GM12878 (cell line): ENCODE measurements around the gene GRM5. TPM values are rescaled to one million over a fixed set of nuclear protein-coding genes. Genes with fewer than 3 reads are reported as not detected.

Experiments
- ATAC-seq: fragments of 200-7000 bp; cut with Tn5 transposase; 3 replicates; pipeline ENCODE4 v1.9.1; 2020; ENCODE audit warnings: mild to moderate bottlenecking, moderate library complexity
- BruUV-seq: library from RNA; stranded (reverse); fragments of 400-500 nt; replicated peaks from 2 replicates; lab custom pipeline; 2021; lab: Mats Ljungman, UMichigan
- CTCF ChIA-PET: fragments of 300-600 bp; sonication (Branson Sonifier 250); formaldehyde crosslinking; extraction: SDS; loops from one replicate; lab custom pipeline; 2021; ENCODE audit warnings: inconsistent platforms; lab: Yijun Ruan, JAX
- POLR2A ChIA-PET: fragments of 350-600 bp; formaldehyde crosslinking; extraction: SDS; loops from one replicate; lab custom pipeline; 2021; ENCODE audit warnings: inconsistent platforms; lab: Charles Lee
- RAD21 ChIA-PET: fragments of 300-600 bp; sonication (Branson Sonifier 250); formaldehyde crosslinking; loops from one replicate; lab custom pipeline; 2023; ENCODE audit warnings: antibody characterized with exemption; ENCODE audit not compliant: unreplicated experiment; lab: Charles Lee
- SMC1A ChIA-PET: fragments of 300-600 bp; sonication (Branson Sonifier 250); formaldehyde crosslinking; loops from one replicate; lab custom pipeline; 2023; ENCODE audit not compliant: unreplicated experiment, uncharacterized antibody; lab: Charles Lee
- DNase-seq: peaks from one replicate; pipeline ENCODE4 v3.0.0-alpha.2; 2011; ENCODE audit warnings: low read depth, low spot score
- FAIRE-seq: peaks from 3 replicates; lab custom pipeline; 2011; peaks lifted over from hg19 to GRCh38; lab: Jason Lieb, UNC
- H2AFZ ChIP-seq: 2 replicates; pipeline ENCODE4 v1.6.0; 2011; ENCODE audit warnings: low read depth, low read length, control low read depth; ENCODE audit not compliant: control insufficient read depth
- H3K27ac ChIP-seq: 2 replicates; pipeline ENCODE4 v1.5.1; 2011; ENCODE audit warnings: control low read depth; ENCODE audit not compliant: control insufficient read depth, insufficient read depth
- H3K27me3 ChIP-seq, 2 experiments: replicated peaks in 1 of 2; 2 replicates each; pipeline versions ENCODE4 v1.6.0 to v1.6.1; 2011; ENCODE audit warnings: low read length in 1 of 2; ENCODE audit not compliant: control insufficient read depth in 2 of 2, insufficient read depth in 2 of 2
- H3K36me3 ChIP-seq, 2 experiments: 2 replicates each; pipeline ENCODE4 v1.5.1; 2011; ENCODE audit warnings: low read length in 1 of 2; ENCODE audit not compliant: control insufficient read depth in 2 of 2, insufficient read depth in 2 of 2
- H3K4me1 ChIP-seq: 2 replicates; pipeline ENCODE4 v1.6.1; 2011; ENCODE audit warnings: mild to moderate bottlenecking, low read length, moderate library complexity, mixed read lengths; ENCODE audit not compliant: control insufficient read depth, insufficient read depth
- H3K4me2 ChIP-seq: 2 replicates; pipeline ENCODE4 v1.6.0; 2011; ENCODE audit warnings: control low read depth; ENCODE audit not compliant: control insufficient read depth, insufficient read depth
- H3K4me3 ChIP-seq: fragments of 200-600 bp; sonication (generic); 2 replicates; pipeline ENCODE4 v1.5.1; 2016
- H3K79me2 ChIP-seq: 2 replicates; pipeline ENCODE4 v1.6.0; 2011; ENCODE audit warnings: low read length; ENCODE audit not compliant: control insufficient read depth, insufficient read depth
- H3K9ac ChIP-seq: 2 replicates; pipeline ENCODE4 v1.8.0; 2011; ENCODE audit warnings: low read length, control low read depth, mixed read lengths; ENCODE audit not compliant: control insufficient read depth, insufficient read depth
- H3K9me3 ChIP-seq: replicated peaks from 3 replicates; pipeline ENCODE4 v1.5.1; 2011; ENCODE audit warnings: mild to moderate bottlenecking, low read length; ENCODE audit not compliant: control insufficient read depth, insufficient read depth
- H4K20me1 ChIP-seq: 2 replicates; pipeline ENCODE4 v1.6.0; 2011; ENCODE audit not compliant: control insufficient read depth, insufficient read depth
- ELK1 ChIP-seq: IDR thresholded peaks from 2 replicates; pipeline ENCODE4 v1.6.1; 2012; ENCODE audit warnings: low read depth, low read length, improper control_type of control experiment
- NKRF ChIP-seq: fragments of 450-650 bp; conservative IDR thresholded peaks from 2 replicates; pipeline ENCODE4 v1.6.1; 2017; ENCODE audit warnings: mild to moderate bottlenecking, moderate library complexity
- WGBS: methylation state at CpG from one replicate; pipeline ENCODE4 v1.1.6; 2016; ENCODE audit warnings: low lambda C conversion rate; ENCODE audit not compliant: insufficient replicate concordance, insufficient coverage; ENCODE audit errors: missing lambda C conversion rate; 5-methylcytosine and 5-hydroxymethylcytosine counted together
- in situ Hi-C: fragments of 300-500 bp; cut with MboI; formaldehyde crosslinking; loops from 9 replicates; pipeline ENCODE4 v1.14.3; 2018; ENCODE audit warnings: mixed read lengths
- intact Hi-C: fragments of 100-400 bp; cut with micrococcal nuclease; formaldehyde crosslinking; loops from one replicate; pipeline ENCODE4 v1.14.2; 2022; ENCODE audit not compliant: unreplicated experiment
- polyA plus RNA-seq, 11 experiments: library from polyadenylated mRNA; depleted of rRNA in 4 of 11; unstranded in 6 of 11; stranded (reverse) in 5 of 11; fragments of >200 nt; fragmentation: Nextera tagmentation in 4 of 11; fragmentation: Illumina TruSeq in 1 of 11; extraction: Ambion mirVana in 4 of 11; extraction: Trizol in 1 of 11; gene quantifications; 1 replicate in 1 of 11; 2 replicates in 10 of 11; pipeline versions ENCODE4 v1.2.1 to v1.2.3, GENCODE V29; 2011 to 2016; ENCODE audit warnings: inconsistent platforms in 2 of 11, missing spikeins in 2 of 11, low read depth in 1 of 11
- total RNA-seq, 4 experiments: library from RNA; depleted of rRNA in 3 of 4; stranded (reverse); fragments of >200 nt in 3 of 4; fragmentation: Illumina TruSeq in 1 of 4; extraction: Trizol in 1 of 4; gene quantifications; 2 replicates each; pipeline versions ENCODE4 v1.2.1 to v1.2.3, GENCODE V29; 2013 to 2021
- TF ChIP-seq, protein P1 (sequence below): fragments of 150-350 bp; IDR thresholded peaks from 2 replicates; pipeline ENCODE4 v1.6.1; 2014; ENCODE audit warnings: mild to moderate bottlenecking, low read depth, low read length

Gene GRM5
- total and polyA plus RNA-seq, 10 of the 15 experiments (the other 5 are each of a cell fraction or from before 2014, with no cell fraction given) = not detected

DNA sequence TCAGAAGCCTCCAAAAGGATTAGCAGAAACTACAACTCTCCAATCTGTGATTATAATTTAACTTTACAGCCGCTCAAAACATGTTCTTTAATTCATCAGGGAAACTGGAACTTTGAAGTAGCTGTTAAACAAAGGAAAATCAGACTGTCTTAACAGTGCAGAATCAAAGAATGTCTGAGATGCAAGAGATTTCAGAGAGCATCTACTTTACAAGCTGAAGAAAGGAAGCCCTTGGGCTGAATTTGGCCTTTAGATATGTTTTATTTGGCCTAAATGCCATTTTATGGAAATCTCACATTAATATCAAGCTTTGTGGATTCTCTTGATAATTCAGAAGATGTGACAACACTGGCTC lies 446.7 kb downstream of the GRM5 start:
- ChIA-PET POLR2A (no interaction called here), SMC1A (no interaction called here), RAD21 (no interaction called here), CTCF (no interaction called here)
- FAIRE-seq (no peak), ATAC-seq (no peak), DNase-seq (no peak)
- H2AFZ ChIP-seq = no peak overlapping the region
- H3K4me2 ChIP-seq = no peak overlapping the region
- 5% methylated on average over 1 of the region's 1 CpG for WGBS
- H3K9me3 ChIP-seq = no peaks in the 10 kb centered on the region
- BruUV-seq = no TSS peak
- H3K79me2 ChIP-seq = no peaks in the 10 kb centered on the region
- no peak overlapping the region for H3K27ac ChIP-seq
- intact Hi-C loops (no loop called here), in situ Hi-C loops (no loop called here)
- no peaks in the 10 kb centered on the region for H4K20me1 ChIP-seq
- H3K9ac ChIP-seq = no peak overlapping the region
- TF ChIP-seq, protein P1, sequence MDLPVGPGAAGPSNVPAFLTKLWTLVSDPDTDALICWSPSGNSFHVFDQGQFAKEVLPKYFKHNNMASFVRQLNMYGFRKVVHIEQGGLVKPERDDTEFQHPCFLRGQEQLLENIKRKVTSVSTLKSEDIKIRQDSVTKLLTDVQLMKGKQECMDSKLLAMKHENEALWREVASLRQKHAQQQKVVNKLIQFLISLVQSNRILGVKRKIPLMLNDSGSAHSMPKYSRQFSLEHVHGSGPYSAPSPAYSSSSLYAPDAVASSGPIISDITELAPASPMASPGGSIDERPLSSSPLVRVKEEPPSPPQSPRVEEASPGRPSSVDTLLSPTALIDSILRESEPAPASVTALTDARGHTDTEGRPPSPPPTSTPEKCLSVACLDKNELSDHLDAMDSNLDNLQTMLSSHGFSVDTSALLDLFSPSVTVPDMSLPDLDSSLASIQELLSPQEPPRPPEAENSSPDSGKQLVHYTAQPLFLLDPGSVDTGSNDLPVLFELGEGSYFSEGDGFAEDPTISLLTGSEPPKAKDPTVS = no peak
- TF ChIP-seq NKRF = no peak
- no peak for TF ChIP-seq ELK1
- no peaks in the 10 kb centered on the region; a peak in 2 of 4 replicates for H3K27me3 ChIP-seq
- no peaks in the 10 kb centered on the region for H3K36me3 ChIP-seq
- no peak overlapping the region for H3K4me3 ChIP-seq
- H3K4me1 ChIP-seq = no peaks in the 10 kb centered on the region
